PC-9 (cell line): ENCODE data around the gene STAG1.

ENCODE experiments used
- EZH2 ChIP-seq: fragments of 200-600 bp; sonication (generic); IDR thresholded peaks from 2 replicates; pipeline ENCODE4 v1.8.0; 2017; ENCODE audit warnings: antibody characterized with exemption, low read depth
- TF ChIP-seq, protein P1 (sequence below): fragments of 200-600 bp; sonication (generic); conservative IDR thresholded peaks from 2 replicates; pipeline ENCODE4 v1.6.1; 2017; ENCODE audit warnings: mixed run types, antibody characterized with exemption, mild to moderate bottlenecking, moderate library complexity

DNA sequence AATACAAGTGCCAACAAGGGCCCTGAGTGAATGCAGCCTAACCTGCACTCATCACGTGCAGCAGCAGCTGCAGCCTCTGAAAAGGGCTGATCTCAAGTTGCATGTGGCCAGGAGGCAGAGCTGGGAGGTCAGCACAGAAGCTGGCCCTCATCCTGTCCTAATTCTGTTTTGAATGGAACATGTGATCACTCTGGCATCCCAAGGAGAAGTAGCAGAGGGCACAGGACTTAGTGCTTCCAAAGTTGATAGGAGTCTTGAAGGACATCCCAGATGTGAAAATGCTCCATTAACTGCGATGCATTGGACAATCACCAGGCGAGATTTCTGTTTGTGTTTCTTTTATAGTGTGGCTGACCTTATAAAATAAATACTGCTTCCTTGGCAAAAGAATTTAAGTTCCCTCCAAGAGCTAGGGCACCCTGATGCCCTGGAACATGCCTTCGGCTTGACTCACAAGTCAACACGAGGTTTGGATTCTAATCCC lies 31.6 kb upstream of the STAG1 start:
- TF ChIP-seq, protein P1, sequence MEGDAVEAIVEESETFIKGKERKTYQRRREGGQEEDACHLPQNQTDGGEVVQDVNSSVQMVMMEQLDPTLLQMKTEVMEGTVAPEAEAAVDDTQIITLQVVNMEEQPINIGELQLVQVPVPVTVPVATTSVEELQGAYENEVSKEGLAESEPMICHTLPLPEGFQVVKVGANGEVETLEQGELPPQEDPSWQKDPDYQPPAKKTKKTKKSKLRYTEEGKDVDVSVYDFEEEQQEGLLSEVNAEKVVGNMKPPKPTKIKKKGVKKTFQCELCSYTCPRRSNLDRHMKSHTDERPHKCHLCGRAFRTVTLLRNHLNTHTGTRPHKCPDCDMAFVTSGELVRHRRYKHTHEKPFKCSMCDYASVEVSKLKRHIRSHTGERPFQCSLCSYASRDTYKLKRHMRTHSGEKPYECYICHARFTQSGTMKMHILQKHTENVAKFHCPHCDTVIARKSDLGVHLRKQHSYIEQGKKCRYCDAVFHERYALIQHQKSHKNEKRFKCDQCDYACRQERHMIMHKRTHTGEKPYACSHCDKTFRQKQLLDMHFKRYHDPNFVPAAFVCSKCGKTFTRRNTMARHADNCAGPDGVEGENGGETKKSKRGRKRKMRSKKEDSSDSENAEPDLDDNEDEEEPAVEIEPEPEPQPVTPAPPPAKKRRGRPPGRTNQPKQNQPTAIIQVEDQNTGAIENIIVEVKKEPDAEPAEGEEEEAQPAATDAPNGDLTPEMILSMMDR: no peak
- TF ChIP-seq EZH2: no peak
